Stimulated activated CD8-positive, alpha-beta memory T cell treated with anti-CD3 and anti-CD28 coated beads, Interleukin-12 subunit alpha, Interleukin-12 subunit beta, amount 100 ng/mL, for 1 hour (primary cell): ENCODE data around the gene ZBTB22.

Experiments used
- DNase-seq: peaks from one replicate; pipeline ENCODE4 v3.0.0-alpha.2; 2020; ENCODE audit warnings: low read depth

The ZBTB22 gene

DNA sequence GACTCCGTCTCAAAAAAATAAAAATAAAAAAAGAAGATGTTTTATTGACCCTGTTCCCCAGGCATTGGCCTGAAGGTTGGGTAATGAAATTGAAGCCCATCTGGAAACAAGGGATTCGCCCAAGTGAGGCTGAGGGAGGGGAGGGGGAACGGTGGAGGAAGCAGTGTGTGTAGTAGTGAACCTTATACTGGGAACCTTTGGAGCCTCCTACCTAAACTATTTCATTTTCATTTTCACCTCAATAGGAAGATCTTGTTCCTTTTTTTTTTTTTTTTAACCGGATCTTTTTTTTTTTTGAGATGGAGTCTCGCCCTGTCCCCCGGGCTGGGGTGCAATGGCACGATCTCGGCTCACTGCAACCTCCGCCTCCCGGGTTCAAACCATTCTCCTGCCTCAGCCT lies 13.2 kb upstream of the ZBTB22 start:
- no peak for DNase-seq

DNA sequence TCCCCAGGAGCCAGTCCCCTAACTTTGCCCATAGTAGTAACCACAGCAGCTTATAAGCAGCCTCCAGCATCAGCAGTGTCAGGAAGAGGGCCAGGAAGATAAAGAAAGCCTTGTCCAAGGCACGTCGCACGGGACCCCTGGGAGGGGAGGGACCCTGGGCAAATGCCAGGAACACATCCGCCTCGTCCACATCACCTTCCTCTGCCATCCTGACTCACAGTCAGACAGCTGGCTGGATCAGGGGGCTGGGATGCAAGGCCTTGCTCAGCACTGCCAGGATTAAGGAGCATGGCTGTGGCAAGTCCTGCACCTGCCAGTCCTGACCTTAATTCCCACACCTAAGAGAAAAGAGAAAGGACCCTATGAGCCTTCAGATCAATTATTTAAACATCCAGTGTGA lies 11.5 kb upstream of the ZBTB22 start:
- DNase-seq: no peak

DNA sequence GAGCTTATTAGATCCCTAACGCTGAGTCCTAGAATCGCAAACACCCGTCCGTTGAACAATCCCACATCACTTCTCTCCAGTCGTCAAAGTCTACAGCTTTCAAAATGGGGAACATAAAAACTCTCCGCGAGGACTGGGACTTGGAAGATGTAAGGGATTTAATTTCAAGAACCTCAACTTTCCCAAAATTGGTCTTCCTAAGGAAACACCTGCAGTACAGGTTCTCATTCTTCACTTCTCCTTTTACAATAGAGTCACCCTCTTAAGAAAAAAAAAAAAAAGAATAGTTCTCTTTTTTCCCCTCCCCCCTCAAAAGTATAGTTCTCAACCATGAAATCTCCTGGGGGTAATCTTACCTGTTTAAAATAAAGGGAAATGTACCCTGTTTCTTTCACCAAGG lies 6.6 kb upstream of the ZBTB22 start:
- DNase-seq: no peak

DNA sequence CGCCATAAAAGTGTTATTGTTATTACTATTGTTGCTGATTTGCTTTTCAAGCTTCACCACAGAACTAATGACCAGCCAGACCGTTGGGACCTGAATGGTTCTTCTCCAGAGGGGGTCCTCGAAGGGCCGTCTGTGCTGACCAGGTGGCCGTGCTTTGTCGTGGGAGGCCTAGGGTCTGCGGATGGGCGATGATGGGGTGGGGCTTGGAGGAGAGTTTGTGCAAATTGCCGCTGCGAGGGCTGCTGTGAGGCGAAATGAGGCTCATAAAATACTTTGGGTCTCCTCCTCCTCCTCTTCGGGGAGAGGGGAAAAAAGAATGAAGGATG lies 6.0 kb upstream of the ZBTB22 start:
- no peak for DNase-seq

DNA sequence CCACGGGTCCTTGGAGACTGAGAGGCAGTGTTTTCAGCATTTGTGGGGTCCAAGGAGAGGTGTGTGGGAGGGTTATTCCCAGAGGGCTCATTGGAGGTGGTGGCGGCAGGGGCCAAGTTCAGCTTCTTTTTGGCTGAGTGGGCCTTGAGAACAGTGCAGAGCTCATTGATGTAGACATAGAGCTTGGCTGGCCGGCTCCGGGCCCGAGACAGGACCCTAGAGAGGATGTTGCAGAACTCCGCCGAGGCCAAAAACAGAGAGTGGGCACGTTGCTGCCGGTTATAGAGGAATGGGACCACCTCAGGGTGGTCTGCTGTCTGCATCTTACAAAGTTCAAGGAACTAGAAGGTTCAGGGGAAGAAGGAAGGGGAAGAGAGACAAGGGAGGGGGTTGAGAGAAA lies 3.7 kb upstream of the ZBTB22 start:
- DNase-seq: no peak

DNA sequence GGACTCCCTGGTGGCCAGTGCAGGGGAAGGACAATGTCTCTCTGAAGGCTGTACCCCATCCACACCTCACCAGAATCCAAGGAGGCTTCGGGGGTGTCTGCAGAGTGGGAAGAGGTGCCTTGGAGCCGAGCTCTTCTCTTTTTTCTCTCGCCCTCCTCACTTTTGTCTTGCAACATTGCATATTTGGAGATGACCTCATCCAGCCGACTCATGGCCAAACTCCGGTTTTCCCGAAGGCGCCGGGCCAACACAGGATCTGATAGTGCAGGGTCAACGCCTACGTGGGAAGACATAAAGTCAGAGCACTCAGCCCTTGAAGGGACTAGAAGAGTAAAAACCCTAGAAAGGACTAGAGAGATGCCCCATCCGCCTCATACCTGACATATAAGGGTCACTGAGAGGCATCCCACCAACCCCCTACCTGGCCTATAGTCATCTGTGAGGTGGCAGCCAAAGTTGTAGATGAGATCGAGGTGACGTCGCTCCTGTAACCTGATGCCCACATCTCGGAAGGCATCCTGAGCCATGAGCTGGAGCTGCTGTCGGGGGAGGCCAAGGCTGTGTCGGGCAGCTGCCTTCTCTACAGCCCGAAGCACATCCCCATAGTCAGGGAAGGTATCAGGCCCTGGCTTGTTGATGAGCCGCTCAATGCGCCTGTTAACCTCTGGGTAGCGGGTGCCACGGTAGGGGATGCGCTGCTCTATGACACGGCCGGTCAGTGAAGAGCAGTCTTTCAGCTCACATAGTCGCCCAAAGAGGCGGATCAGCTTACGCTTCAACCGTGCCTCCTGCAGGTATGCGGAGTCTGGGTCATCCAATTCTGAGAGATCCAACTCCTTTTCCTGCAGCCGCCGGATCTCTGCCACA lies 3.0 kb upstream of the ZBTB22 start:
- DNase-seq: no peak

DNA sequence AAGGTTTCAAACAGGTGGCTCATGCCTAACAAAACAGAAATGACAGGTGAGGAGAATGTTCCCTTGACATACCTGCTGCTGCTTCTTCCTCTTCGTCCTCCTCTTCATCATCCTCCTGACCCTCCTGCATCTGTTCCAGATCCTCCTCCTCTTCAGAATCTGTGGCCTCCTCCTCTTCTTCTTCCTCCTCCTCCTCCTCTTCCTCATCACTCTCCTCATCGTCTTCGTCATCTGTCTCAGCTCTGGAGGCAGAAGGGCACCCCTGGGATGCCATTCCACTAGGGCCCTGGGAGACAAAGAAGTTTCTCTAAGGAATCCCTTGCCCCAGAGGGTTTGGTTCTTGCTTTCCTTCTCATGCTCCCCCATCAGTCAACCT lies 2.4 kb upstream of the ZBTB22 start:
- no peak for DNase-seq

DNA sequence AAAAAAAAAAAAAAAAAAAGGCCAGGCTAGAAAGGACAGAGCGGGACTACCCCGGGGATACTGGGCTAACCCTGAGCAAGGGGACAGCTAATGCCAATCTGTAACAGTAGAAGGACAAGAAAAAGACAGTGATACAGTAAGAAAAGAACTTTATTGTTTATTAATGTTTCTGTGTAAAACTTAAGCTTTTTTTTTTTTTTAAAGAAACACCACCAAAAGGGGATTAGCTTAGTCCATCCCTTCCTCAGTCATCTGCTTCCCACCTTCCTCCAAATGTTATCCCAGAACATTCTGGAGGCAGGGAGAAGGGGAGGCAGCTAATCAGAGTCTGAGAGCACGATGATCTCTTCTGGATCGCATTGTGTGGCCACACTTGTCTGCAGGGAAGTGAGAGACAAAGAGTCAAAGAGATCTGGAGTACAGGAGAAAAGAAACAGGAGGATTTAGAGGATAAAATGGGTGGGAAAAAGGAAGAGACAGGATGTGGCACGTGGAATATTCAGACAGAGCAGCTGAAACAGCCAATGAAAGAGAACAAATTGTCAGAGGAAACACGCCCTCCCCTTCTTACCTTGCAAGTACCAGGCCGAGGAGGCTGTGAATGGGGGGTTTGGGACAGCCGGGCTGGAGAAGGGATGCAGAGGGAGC lies 1.0 kb upstream of the ZBTB22 start:
- DNase-seq: no peak

DNA sequence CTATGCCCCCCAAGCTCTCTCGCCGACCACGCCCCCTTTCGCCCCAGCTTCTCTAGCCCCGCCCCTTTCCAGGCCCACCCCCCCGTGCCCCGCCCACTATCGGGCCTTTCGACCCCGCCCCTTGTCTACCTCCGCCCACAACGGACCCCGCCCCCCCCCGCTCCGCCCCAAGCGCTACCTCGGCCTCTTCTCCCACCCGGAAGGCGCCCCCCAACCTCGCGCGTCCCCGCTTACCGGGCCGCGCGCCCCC lies 200 bp downstream of the ZBTB22 start:
- peak; percentile 45 for DNase-seq

DNA sequence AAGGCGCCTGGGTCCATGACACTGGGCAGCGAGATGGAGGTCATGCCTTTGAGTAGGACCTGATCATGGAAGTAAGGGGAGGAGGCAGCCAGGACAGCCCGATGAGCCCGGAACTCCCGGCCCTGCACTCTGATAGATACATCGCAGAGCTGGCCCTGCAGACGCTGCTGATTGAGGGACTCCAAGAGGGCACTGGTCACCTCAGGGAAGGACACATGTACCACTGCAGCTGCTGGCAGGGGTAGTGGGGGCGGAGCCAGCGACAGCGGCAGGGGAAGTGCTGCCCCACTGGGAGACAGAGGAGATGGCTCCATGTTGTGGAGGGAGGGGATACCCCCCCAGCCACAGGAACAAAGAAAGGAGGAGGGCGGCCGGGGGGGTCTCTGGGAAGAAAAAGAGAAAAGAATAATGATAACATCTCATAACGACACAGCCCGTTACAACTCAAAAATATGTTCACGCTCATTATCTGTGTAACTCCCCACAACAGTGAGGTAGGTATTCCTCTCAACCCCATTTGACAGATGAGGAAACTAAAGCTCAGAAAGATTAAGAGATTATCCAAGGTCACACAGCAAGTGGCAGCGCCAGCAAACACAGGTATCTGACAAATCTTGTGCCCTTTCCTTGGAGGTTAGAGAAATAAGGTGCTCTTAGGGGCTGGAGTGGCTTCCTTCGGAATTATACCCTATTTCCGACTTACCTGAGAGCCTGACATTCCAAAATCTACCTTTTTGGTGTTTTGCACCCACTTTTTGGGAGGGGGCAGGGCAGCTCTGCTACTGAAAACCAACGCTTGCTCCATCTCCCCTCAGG lies 733 bp downstream of the ZBTB22 start:
- no peak for DNase-seq

DNA sequence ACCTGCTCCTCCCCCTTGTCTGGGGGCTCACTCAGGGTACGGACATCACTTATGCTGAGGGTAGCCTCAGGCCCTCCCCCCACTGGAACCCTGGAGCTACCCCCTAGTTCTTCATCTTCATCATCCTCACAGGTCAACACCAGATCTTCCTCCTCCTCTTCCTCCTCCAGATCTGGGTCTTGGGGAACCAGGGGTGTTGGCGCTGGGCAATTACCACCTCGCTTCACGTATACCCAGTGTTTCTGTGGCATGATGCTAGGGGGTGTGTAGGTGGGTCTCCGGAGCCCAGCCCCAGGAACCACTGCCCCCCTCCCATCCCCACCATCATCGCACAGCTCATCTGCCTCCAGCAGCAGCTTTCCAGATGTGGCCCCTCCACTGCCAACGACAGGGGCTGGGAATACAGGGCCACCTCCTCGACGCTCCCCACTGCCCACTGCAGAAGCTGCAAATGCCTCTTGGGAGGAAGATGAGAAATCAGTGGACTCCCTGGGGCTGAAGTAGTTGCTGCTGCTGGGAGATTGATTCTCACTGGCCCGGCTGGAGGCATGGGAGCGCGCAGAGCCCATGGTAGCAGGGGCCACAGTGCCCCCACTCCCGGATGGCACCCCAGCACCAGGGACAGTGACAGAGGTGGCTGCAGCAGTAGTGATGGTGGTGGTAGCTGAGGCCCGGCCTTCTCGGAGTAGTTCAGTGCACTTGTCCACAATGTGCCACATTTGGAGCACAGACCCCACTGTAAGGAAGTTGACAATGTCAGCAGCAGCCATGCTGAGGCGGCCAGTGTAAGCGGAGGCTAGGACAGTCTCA lies 1.5 kb downstream of the ZBTB22 start:
- DNase-seq: no peak

DNA sequence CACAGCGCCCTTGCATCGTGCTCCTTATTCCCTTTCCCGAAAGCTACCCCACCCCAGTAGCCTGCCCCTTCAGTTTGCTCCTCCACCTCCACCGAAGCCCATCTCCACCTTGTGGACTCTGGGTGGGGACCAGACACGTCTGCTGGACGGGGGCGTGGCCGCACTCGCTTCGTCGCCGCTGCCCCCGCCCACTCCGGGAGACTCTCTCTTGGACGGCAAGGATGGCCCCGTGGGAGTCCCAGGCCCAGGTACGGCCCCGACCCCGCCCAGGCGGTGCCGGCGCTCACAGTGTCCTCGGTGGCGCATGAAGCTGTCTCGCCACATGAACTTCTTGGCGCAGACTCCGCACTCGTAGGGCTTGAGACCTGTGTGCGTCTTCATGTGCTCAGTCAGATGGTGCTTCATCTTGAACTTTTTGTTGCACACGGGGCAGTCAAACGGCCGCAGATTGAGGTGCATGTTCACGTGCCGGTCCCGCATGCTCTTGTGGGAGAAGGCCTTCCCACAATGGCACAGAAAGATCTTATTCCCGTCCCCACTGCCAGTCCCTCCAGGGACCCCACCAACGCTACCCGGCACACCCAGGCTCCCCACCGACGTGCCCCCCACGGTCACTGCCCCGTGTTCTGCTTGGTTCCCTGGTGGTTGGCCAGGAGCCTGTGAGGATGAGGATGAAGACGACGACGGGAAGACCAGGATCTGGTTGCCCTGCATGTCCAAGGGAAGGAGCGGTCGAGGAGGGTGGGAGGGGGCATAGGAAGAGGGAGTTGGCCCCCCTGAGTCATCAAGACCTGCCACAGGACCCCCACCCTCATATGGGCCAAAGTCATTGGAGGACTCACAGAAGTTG lies 2.4 kb downstream of the ZBTB22 start:
- DNase-seq: no peak

DNA sequence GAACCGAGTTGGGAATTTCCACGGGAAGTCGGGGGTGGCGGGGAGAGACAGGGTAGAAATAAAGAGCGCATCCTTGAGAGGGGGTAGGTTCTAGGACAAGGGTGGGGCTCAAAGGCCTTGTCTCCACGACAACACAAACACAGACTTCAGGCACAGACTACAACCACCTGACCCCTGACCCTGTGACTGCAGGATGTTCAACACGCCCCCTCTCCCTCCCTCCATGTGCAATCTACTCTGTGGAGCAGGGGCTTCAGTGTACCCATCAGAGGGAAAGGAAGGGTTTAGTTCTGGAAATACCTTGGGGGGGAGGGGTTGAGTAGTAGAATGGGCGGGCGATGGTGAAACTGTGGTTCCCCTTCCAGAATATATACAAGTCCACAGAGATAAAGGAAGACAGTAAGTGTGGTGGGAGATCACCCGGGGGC lies 3.0 kb downstream of the ZBTB22 start:
- DNase-seq: peak; percentile 55

DNA sequence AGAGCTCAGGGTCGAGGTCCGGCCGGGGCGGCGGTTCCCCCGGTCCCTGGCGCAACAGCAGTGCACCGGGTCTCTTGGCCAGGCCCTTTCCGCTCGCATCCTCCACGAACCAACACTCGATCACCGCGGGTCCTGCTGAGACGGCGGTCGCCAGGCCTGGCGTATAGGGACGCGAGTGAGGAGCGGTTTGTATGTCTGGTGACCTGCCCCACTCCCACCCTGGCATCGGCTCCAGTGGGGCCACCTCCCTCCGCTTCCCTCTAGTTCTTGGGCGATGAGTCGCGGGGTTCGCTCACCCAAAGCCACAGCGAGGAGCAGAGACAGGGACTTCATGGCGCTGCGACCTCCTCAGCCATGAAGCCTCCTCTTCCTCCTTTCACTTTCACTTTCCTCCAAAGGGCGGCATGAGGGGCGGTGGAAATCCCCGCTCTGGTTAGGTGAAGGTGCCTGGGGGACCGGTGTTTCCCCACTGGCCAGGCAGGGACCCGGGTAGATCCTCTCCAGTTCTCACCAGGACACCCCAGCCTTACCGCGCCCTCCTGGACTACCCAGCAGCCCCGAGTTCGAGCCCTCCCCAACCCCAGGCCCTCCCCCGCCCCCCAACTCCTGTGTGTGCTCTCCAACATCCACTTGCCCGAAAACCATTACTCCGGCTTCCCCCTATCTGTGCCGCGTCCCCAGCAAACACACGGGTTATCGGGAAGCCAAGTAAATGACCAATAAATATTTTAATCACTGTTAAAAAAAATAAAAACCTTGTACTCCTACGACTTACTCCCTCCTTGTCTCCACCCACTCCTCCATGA lies 3.6 kb downstream of the ZBTB22 start, which contains the start of gene TAPBP:
Gene TAPBP (minus strand): TSS at position 370 of the 806 bp plus-strand sequence. CDS start 37 bp downstream, at position 333.
- DNase-seq: peak; percentile 78

DNA sequence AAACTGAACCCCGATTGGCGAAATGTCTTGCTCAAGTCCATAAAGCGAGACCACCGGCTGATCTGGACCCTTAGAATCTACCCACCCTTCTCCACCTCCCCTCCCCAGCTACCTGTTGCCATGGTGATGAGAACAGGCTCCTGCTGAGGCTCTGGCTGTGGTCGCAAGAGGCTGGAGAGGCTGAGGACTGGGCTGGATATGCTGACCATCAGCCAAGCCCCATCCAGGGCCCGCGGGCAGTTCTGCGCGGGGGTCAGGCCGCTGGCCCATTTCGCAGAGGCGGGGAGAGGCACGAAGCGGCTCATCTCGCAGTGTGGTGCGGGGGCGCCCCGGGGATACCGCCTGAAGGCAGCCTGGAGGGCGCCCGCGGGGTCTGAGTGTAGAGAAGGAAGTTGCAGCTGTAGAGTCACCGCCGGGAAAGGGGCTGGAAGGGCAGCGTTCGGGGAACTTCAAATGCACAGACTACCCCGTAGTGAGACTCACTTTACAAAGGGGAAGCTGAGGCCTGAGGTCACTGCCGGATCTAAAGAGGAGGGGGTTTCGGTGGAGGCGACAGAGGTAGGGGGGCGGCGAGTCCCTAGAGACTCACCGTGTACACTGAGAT lies 4.3 kb downstream of the ZBTB22 start:
- DNase-seq: no peak

DNA sequence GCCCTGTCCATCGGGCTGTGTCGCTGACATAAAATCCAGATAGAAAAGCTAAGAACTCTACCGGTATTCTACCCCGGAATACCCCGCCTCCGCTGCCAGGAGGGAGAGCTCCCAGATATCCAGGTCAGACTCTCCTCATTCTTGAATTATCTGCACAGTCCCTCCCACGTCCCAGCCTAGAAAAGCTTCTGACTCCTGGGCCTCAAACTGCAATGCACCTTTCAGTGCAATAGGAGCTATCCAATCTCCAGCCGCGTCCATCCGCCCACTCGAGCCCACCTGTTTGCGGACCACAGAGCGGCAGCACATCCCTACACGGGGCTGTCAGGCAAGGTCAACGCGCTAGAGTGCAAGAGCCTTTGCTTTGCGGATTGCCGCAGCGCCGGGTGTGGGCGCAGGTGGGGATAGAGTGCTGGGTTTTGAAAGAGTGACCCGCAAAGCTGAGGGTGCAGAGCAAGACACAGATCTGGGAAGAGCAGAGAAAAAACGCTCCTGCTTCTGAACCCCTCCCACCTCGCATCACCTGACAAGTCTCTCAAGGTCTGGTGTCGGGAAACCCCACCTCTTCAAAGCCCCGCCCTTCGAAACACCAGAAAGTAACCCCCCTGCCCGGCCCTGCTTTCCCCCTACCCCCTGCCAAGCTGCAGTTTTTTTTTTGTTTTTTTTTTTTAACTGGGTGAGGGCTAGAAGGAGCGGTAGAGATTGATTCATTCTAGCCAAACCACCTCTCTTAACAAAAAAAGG lies 5.0 kb downstream of the ZBTB22 start:
- DNase-seq: peak; percentile 72

DNA sequence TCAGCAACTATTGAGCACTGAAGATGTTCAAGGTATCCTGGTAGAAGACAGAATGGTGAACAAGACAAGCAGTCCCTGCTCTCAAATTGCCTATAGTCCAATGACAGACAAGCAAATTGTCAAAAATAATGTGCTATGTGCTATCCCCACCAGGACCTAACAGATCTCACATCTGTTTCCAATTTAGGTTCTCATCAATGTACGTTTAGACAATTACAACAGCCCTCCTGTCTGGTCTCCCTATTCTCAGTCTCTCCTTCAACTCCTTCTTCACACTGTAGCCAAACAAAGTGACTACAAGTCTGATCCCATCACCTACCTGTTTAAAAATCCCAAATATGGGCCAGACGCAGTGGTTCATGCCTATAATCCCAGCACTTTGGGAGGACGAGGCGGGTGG lies 11.2 kb downstream of the ZBTB22 start:
- no peak for DNase-seq

DNA sequence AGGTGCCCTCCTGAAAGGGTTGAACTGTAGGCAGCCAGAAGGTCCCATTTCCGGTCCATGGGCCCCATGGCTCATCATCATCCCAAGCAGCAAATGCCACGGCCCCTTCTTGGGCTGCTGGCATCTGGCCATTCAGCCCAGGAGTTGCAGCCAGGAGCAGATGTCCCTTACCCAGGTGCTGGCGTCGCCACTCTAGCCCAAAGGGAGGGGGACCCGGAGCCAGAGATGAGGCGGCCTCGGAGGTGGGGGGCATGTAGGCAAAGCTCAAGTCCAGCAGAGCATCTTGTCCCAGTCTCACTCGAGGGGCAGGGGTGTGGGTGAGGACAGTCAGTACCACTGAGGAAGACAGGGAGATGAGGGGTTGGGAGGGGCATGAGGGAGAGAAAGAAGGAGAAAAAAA lies 12.5 kb downstream of the ZBTB22 start:
- DNase-seq: no peak

DNA sequence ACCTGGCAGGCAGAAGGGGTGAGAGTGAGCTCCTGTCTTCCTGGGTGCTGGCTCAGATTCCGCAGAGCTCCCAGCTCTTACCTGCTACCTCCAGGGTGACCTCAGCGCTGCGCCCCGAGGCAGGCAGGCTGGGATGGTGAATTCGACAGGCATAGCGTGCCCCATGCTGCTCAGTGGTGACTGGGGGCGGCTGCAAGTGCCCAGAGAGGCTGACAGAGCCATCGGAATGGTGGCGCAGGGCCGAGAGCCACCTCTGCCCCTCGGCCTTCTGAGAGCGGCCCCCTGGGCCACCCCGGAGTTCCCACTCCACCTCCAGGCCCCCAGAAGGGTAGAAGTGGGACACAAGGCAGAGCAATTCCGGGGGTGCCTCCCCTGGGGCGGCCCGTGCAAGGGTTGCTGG lies 13.3 kb downstream of the ZBTB22 start:
- no peak for DNase-seq
